ENCODE measurements around the gene MXI1.
A peak's percentile ranks its signal among the peaks of the same experiment; 100 is the strongest.

DNA sequence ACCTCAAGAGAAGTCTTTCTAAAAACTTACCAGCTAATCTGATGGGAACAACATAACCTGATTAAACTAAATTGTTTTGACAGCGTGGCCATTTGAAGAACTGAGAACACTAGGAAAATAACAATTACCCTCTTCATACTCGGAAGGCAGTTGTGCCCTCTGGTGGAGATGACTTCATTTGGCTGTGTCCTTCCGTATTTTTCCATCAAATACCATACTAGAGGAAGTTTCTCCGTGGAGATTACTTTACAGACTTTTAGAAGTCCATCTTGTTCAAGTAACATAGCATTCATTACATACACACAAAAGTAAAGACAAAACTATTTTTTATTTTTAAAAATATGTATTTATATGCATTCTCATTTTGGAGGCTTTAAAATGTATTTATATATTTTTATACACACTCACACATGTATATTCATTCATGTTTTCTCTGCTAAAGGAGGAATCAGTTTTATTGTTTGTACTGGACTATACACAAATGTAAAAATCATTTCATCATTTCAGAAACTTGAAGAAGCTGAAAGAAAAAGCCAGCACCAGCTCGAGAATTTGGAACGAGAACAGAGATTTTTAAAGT lies 72.1 kb downstream of the MXI1 start:
- TF ChIP-seq CTCF (conservative IDR thresholded peaks at IDR 0.05; ENCODE audit: low read depth, low read length) (peak; percentile 83), EZH2 (IDR thresholded peaks at IDR 0.05; ENCODE audit: borderline replicate concordance, low read depth, low read length, poor library complexity, severe bottlenecking) (no peak)
